GM18951 (cell line): ENCODE measurements around the gene MRPL12.
"Not testable (repeated sequence)": the region's sequence is repeated elsewhere in the genome, so short reads cannot be mapped to it uniquely, and the experiment has no call there.

Experiments
- POLR2A ChIP-seq: IDR thresholded peaks from 4 replicates; pipeline ENCODE4 v1.6.1; 2011; ENCODE audit warnings: mild to moderate bottlenecking; ENCODE audit not compliant: insufficient read length, insufficient read depth; ENCODE audit errors: extremely low read depth
- in situ Hi-C: fragments of 300-500 bp; cut with MboI; formaldehyde crosslinking; loops from one replicate; pipeline ENCODE4 v1.12.0; 2022; ENCODE audit warnings: low sequenced_read_pairs, mixed read lengths, inconsistent platforms; ENCODE audit not compliant: unreplicated experiment

MRPL12 gene

DNA sequence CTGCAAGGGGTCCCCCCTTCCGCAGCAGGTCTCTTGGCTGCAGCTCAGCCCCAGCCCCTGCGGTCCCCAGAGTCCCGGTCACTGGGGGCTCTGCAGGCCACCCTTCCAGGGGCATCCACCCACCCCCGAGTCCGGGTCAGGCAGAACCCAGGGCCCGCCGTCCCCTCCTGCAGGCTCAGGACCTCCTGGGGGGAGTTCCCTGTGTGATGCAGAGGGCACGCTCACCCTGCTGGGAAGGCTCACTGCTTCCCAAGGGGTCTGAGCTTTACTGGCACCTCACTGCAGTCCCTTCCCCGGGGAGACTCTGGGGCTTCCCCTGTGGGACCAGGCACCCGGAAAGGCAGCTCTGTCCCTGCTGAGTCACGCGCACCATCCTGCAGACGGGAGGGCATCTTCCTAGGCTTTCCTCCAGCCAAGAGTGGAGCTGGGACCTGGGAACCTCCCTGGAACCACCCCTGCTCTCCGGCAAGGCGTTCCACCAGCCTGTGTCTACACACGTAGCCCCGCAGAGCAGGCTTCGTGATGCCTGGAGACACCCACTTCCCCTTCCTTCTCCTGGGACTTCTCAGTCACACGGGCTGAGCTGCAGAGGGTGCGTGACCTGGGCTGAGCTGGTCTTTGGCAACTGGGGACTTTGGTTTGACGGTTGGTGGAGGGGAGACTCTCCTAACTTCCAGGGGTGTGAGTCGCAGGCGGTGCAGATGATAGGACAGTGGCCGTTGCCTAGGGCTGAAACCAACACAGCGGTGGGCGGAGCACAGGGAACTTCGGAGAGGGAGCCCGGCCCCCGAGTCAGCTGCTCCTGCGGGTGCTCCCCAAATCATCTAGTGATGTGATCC, 32.3 kb downstream of the MRPL12 start:
- no peak for TF ChIP-seq POLR2A
- in situ Hi-C loops, result no loop called here

DNA sequence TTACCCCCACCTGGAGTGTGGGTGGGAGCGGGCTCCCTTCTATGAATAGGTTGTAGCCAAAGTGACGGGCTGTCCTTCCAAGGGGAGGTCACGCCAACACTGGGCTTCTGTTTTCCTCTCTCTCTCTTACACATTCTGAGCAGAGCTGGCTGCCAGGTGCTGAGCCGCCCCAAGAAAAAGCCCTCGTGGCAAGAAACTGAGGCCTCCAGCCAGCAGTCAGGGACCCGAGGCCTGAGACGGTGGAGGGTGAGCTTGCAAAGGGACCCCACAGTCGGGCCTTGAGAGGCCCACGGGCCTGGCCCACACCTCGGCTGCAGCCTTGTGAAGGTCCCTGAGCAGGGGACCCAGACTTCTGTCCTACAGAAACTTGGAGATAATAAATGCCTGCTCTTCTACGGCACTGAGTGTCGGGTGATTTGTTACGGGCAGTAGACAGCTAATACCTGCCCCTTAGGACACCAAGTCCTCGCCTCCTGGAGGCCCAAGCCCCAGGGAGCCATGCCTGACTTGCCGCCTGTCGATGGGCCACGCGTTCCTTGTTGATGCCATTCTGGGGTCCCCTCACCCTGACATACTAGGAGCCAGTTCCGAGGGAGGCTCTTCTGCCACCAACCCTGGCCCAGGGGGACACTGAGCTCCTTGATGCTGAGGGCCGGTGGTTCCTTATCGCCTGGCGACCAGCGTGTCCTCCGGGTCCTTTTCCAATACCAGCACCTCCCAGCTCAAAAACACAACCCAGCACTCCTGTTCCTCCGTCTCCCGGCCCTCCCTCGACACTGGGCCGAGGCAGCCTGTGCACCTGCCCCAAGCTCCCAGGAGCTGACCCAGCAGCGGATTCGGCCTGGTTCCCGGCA, 35.0 kb downstream of the MRPL12 start:
- in situ Hi-C loops, result no loop called here
- no peak for TF ChIP-seq POLR2A

DNA sequence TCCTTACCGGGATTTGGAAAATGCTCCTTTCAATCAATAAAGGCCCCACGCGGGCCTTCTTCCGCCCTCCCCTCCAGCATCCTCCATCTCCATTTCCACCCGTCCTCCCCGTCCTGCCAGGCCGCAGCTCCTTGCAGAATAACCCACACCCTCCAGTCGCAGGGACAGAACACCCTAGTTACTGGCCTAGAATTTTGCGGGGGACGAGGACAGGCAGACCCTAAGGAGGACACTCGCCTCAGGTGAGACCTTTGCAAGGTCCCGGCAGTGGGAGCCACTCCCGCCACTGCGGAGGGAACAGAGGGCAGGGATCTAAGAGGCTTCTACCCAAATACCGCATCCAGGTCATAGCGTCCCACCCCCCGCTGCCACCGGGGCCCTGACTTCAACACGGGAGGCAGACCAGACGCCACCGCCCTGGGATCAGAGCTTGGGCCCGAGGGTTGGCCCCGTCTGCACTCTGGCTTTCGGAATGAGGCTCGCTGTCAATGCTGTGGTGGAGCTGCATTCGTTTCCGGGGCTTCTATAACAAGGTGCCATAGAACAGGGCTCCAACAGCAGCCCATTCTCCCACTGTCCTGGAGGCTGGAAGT, 35.7 kb downstream of the MRPL12 start:
- in situ Hi-C loops, result no loop called here
- no peak for TF ChIP-seq POLR2A

DNA sequence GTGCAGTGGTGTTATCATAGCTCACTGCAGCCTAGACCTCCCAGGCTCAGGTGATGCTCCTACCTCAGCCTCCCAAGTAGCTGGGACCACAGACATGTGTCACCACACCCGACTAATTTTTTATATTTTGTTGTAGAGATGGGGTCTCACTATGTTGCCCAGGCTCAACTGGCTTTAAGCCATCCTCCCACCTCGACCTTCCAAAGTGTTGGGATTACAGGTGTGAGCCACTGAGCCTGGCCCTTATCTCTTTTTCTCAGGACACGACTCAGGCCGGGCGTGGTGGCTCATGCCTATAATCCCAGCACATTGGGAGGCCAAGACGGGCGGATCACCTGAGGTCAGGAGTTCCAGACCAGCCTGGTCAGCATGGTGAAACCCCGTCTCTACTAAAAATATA, 36.4 kb downstream of the MRPL12 start:
- in situ Hi-C loops, result not testable (repeated sequence)

DNA sequence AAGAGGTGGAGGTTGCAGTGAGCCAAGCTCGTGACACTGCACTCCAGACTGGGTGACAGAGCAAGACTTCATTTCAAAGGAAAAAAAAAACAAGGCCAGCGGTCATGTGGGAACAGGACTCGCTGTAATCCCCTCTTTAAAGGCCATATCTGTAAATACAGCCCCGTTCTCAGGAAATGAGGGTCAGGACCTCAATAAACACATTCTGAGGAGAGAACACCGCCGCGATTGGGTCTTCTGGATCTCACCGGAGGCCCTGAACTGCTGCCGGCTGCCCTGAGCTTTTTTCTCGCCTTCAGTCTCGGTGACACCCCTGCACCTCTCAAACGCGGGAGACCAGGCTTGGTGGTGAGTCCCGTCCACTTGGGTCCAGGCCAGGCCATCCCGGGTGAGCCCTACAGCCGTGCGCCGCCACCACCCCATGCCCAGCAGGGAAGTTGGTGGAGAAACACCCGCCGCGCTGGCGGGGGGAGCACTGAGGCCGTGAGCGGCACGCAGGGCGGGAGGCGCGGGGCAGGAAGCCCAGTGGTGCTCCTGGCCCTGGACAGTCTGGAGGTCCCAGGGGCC, 37.3 kb downstream of the MRPL12 start:
- no peak for TF ChIP-seq POLR2A
- in situ Hi-C loops, result no loop called here

DNA sequence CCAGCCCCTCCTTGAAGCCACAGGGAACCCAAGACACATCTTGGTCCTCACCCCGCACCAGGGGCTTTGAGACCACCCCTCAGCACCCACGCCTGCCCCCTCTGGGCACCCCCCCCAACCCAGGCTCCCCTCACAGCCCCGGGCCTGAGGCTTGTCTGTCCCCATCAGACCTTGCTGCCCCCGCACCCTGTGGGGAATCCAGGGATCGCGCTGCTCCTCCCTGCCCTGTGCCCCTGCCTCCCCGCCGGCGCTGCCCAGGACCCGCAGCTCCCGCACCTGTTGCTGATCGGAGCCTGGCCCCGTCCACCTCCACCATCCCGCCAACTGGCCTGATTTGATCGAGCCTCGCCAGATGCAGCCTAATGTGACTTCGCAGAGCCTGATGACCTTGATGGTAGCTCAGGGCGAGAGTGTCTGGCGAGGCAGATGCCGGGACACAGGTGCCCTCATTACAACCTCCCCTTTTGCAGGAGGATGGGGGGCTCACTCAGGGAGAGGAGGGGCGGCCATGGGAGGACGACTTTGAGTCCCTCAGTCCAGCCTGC, 38.0 kb downstream of the MRPL12 start:
- TF ChIP-seq POLR2A, result no peak
- in situ Hi-C loops, result no loop called here

DNA sequence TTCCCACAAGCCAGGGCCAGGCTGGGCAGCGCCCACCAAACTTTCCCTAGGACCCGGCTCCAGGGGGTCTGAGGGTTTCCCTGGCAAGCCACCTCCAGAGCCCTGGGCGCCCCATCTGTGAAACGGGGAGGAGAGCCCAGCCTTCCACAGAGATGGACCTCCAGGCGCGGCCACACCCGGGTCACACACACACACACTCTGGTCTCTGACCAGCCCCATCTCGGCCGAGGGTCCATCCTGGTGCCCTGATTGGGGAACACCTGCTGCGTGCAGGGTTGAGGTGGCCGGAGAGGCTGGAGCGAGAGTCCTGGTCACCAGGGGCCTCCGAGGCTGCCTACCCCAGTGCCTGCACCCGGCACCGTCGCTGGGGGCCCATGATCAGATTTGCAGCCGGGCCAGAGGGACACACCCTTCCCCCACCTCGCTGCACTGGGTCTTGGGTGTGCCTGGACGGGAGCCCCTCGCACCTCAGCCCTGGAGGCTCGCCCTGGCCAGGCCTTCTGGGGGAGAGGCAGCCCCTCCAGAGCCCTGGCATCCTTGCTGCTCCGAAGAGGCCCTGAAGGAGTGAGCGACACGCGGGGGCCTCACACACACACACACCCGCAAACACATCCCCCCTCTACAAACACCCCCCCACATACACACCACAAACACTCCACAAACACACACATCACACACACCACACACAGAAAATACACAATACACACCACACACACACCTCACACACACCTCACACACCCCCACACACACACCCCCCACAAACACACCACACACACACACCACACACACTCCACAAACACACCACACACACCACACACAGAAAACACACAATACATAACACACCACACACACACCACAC, 38.7 kb downstream of the MRPL12 start:
- in situ Hi-C loops, result no loop called here
- TF ChIP-seq POLR2A, result no peak
